ENCODE data around the gene MGAT5. TPM values are rescaled to one million over a fixed set of nuclear protein-coding genes. Genes with fewer than 3 reads are reported as not detected.
A peak's percentile ranks its signal among the peaks of the same experiment; 100 is the strongest.

MGAT5 gene
- total RNA-seq (36.8 TPM), polyA plus RNA-seq (8.8 TPM)
- long read RNA-seq, donor 1: 0 reads
- long read RNA-seq, donor 2, full-length matches to known transcripts: 8 of 8 reads
- long read RNA-seq, donor 2, partial matches to known transcripts: 0 of 8 reads
- long read RNA-seq, donor 2, other reads (novel, unspliced or antisense): 0 of 8 reads
- long read RNA-seq, donor 3, full-length matches to known transcripts: 3 of 3 reads
- long read RNA-seq, donor 3, partial matches to known transcripts: 0 of 3 reads
- long read RNA-seq, donor 3, other reads (novel, unspliced or antisense): 0 of 3 reads
- long read RNA-seq, donor 4, partial matches to known transcripts: 0 of 1 reads
- long read RNA-seq, donor 4, other reads (novel, unspliced or antisense): 0 of 1 reads
- long read RNA-seq, donor 5, full-length matches to known transcripts: 2 of 2 reads
- long read RNA-seq, donor 5, partial matches to known transcripts: 0 of 2 reads
- long read RNA-seq, donor 5, other reads (novel, unspliced or antisense): 0 of 2 reads
- long read RNA-seq, donor 6, full-length matches to known transcripts: 2 of 2 reads
- long read RNA-seq, donor 6, partial matches to known transcripts: 0 of 2 reads
- long read RNA-seq, donor 6, other reads (novel, unspliced or antisense): 0 of 2 reads
- long read RNA-seq, donor 7, partial matches to known transcripts: 0 of 2 reads
- long read RNA-seq, donor 7, other reads (novel, unspliced or antisense): 0 of 2 reads
- long read RNA-seq, donor 8, partial matches to known transcripts: 0 of 3 reads
- long read RNA-seq, donor 8, other reads (novel, unspliced or antisense): 0 of 3 reads
- long read RNA-seq, donor 9, full-length matches to known transcripts: 1 of 1 reads
- long read RNA-seq, donor 9, partial matches to known transcripts: 0 of 1 reads
- long read RNA-seq, donor 9, other reads (novel, unspliced or antisense): 0 of 1 reads
- long read RNA-seq, donor 10: 0 reads

DNA sequence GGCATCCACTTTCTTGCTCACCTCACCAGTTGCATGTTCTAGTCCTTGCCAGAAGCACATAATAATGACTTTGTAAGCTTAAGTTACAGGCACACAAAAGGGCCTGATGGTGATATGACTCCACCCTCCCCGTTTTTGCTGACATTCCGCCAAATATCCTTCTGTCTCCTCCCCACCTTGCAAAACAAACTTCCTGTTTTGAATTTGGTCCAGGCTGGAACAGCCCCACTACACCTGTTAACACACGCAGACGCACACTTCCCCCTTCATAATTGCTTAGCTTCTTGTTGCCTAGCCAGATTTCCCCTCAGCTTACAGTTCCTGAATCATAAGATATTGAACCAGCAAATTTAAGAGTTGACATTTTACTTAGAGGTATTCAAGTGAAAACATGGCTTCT is at the start of gene MGAT5:
MGAT5 (plus strand) TSS at position 269 of the 400 bp plus-strand sequence. CDS start 332 bp downstream, outside the sequence.
- Histone ChIP-seq H3K4me1 (ENCODE audit: control insufficient read depth in 2 of 2, insufficient read depth in 2 of 2, low read length in 2 of 2) (peaks cover 47 to 62% of the 10 kb centered on the region in 2 donors), H3K36me3 (ENCODE audit: control insufficient read depth in 2 of 2, insufficient read depth in 2 of 2, low read length in 1 of 2) (peaks cover 8 to 17% of the 10 kb centered on the region in 2 donors), H3K27me3 (ENCODE audit: control insufficient read depth in 2 of 2, insufficient read depth in 1 of 2, low read length in 1 of 2) (no peaks in the 10 kb centered on the region), H3K9me3 (ENCODE audit: control insufficient read depth in 2 of 2, insufficient read depth in 1 of 2, low read length in 1 of 2) (no peaks in the 10 kb centered on the region), H3K27ac (ENCODE audit: low read depth in 1 of 2, low read length in 1 of 2) (peak within 1 kb of the TSS; percentile 35 to 36), H3K4me3 (ENCODE audit: low read length in 2 of 2) (no peak within 1 kb of the TSS)
- WGBS: 27% methylated on average over 4 of the region's 4 CpGs
- DNase-seq (ENCODE audit: low read depth in 6 of 9, low spot score in 9 of 9): peak in 1 of 9 donors; percentile 47

- no peaks in the 10 kb centered on the region for H3K27me3 ChIP-seq (ENCODE audit: control insufficient read depth in 2 of 2, insufficient read depth in 1 of 2, low read length in 1 of 2)
- WGBS: 87% methylated on average over 3 of the region's 3 CpGs
- peaks cover 7 to 31% of the 10 kb centered on the region in 2 donors for H3K4me1 ChIP-seq (ENCODE audit: control insufficient read depth in 2 of 2, insufficient read depth in 2 of 2, low read length in 2 of 2)
- no peak overlapping the region for H3K4me3 ChIP-seq (ENCODE audit: low read length in 2 of 2)
- H3K9me3 ChIP-seq (ENCODE audit: control insufficient read depth in 2 of 2, insufficient read depth in 1 of 2, low read length in 1 of 2): no peaks in the 10 kb centered on the region
- no peak overlapping the region for H3K27ac ChIP-seq (ENCODE audit: low read depth in 1 of 2, low read length in 1 of 2)
- peak in 1 of 9 donors; percentile 31 for DNase-seq (ENCODE audit: low read depth in 6 of 9, low spot score in 9 of 9)
- H3K36me3 ChIP-seq (ENCODE audit: control insufficient read depth in 2 of 2, insufficient read depth in 2 of 2, low read length in 1 of 2): no peaks in the 10 kb centered on the region
Measured at GRCh38 chr2:134205087-134205486, 48.8 kb upstream of the MGAT5 start.

DNA sequence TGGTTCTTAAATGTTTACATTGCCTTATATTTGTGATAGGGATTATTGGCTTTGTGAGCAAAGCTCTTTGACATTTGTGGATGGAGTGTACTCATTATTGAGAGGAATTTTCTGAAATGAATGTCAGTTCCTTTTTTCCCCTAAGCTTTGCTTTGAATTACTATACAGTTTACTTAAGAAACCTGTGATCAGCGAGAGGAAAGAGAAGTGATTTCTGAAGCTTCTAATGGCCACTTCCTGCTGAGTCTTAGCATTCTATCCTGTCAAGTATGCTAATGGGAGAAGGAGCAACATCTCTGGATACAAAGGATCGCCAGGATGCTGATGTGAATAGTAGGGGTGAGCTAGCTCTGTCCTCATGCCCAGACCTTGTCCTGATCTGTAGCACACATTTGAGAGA is 47.8 kb upstream of the MGAT5 start:
- no peaks in the 10 kb centered on the region for H3K9me3 ChIP-seq (ENCODE audit: control insufficient read depth in 2 of 2, insufficient read depth in 1 of 2, low read length in 1 of 2)
- WGBS: 65% methylated on average over 2 of the region's 2 CpGs
- no peaks in the 10 kb centered on the region for H3K27me3 ChIP-seq (ENCODE audit: control insufficient read depth in 2 of 2, insufficient read depth in 1 of 2, low read length in 1 of 2)
- H3K4me3 ChIP-seq (ENCODE audit: low read length in 2 of 2): no peak overlapping the region
- H3K36me3 ChIP-seq (ENCODE audit: control insufficient read depth in 2 of 2, insufficient read depth in 2 of 2, low read length in 1 of 2): no peaks in the 10 kb centered on the region
- no peak for DNase-seq (ENCODE audit: low read depth in 6 of 9, low spot score in 9 of 9)
- no peak overlapping the region for H3K27ac ChIP-seq (ENCODE audit: low read depth in 1 of 2, low read length in 1 of 2)
- peaks cover 7 to 31% of the 10 kb centered on the region in 2 donors for H3K4me1 ChIP-seq (ENCODE audit: control insufficient read depth in 2 of 2, insufficient read depth in 2 of 2, low read length in 2 of 2)

DNA sequence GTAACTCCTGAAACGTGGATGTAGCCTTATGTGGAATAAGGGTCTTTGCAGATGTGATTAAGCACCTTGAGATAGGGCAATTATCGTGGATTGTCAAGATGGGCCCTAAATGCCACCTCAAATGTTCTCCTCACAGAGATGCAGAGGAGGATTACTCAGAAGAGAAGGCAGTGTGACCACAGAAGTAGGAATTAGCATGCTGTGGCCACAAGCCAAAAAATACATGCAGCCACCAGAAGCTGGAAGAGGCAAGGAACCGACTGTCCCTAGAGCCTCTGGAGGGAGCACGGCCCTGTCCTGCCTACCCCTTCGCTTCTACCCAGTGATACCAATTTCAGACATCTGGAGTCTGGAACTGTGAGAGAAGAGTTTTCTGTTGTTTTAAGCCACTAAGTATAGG is 47.3 kb upstream of the MGAT5 start:
- no peak overlapping the region for H3K4me3 ChIP-seq (ENCODE audit: low read length in 2 of 2)
- H3K36me3 ChIP-seq (ENCODE audit: control insufficient read depth in 2 of 2, insufficient read depth in 2 of 2, low read length in 1 of 2): no peaks in the 10 kb centered on the region
- peaks cover 7 to 31% of the 10 kb centered on the region in 2 donors for H3K4me1 ChIP-seq (ENCODE audit: control insufficient read depth in 2 of 2, insufficient read depth in 2 of 2, low read length in 2 of 2)
- H3K27ac ChIP-seq (ENCODE audit: low read depth in 1 of 2, low read length in 1 of 2): no peak overlapping the region
- DNase-seq (ENCODE audit: low read depth in 6 of 9, low spot score in 9 of 9): no peak
- no peaks in the 10 kb centered on the region for H3K9me3 ChIP-seq (ENCODE audit: control insufficient read depth in 2 of 2, insufficient read depth in 1 of 2, low read length in 1 of 2)
- 94% methylated on average over 5 of the region's 5 CpGs for WGBS
- no peaks in the 10 kb centered on the region for H3K27me3 ChIP-seq (ENCODE audit: control insufficient read depth in 2 of 2, insufficient read depth in 1 of 2, low read length in 1 of 2)

- Histone ChIP-seq H3K9me3 (ENCODE audit: control insufficient read depth in 2 of 2, insufficient read depth in 1 of 2, low read length in 1 of 2) (no peaks in the 10 kb centered on the region), H3K4me3 (ENCODE audit: low read length in 2 of 2) (no peak overlapping the region), H3K27ac (ENCODE audit: low read depth in 1 of 2, low read length in 1 of 2) (no peak overlapping the region), H3K4me1 (ENCODE audit: control insufficient read depth in 2 of 2, insufficient read depth in 2 of 2, low read length in 2 of 2) (peaks cover 7 to 35% of the 10 kb centered on the region in 2 donors), H3K36me3 (ENCODE audit: control insufficient read depth in 2 of 2, insufficient read depth in 2 of 2, low read length in 1 of 2) (no peaks in the 10 kb centered on the region), H3K27me3 (ENCODE audit: control insufficient read depth in 2 of 2, insufficient read depth in 1 of 2, low read length in 1 of 2) (no peaks in the 10 kb centered on the region)
- WGBS: 76% methylated on average over 5 of the region's 5 CpGs
- DNase-seq (ENCODE audit: low read depth in 6 of 9, low spot score in 9 of 9): peak in 4 of 9 donors; percentile 48 to 77 (median 66)
Measured at GRCh38 chr2:134207589-134208209, 46.2 kb upstream of the MGAT5 start.

GRCh38 chr2:134208825-134209224 is 45.0 kb upstream of the MGAT5 start:
- Histone ChIP-seq H3K27ac (ENCODE audit: low read depth in 1 of 2, low read length in 1 of 2) (no peak overlapping the region), H3K27me3 (ENCODE audit: control insufficient read depth in 2 of 2, insufficient read depth in 1 of 2, low read length in 1 of 2) (no peaks in the 10 kb centered on the region), H3K36me3 (ENCODE audit: control insufficient read depth in 2 of 2, insufficient read depth in 2 of 2, low read length in 1 of 2) (no peaks in the 10 kb centered on the region), H3K4me3 (ENCODE audit: low read length in 2 of 2) (no peak overlapping the region), H3K4me1 (ENCODE audit: control insufficient read depth in 2 of 2, insufficient read depth in 2 of 2, low read length in 2 of 2) (peaks cover 7 to 36% of the 10 kb centered on the region in 2 donors), H3K9me3 (ENCODE audit: control insufficient read depth in 2 of 2, insufficient read depth in 1 of 2, low read length in 1 of 2) (no peaks in the 10 kb centered on the region)
- WGBS: 72% methylated on average over 2 of the region's 2 CpGs
- no peak for DNase-seq (ENCODE audit: low read depth in 6 of 9, low spot score in 9 of 9)

- WGBS: 96% methylated on average over 3 of the region's 3 CpGs
- H3K9me3 ChIP-seq (ENCODE audit: control insufficient read depth in 2 of 2, insufficient read depth in 1 of 2, low read length in 1 of 2): no peaks in the 10 kb centered on the region
Measured at GRCh38 chr2:134212746-134213145, 41.1 kb upstream of the MGAT5 start.

DNA sequence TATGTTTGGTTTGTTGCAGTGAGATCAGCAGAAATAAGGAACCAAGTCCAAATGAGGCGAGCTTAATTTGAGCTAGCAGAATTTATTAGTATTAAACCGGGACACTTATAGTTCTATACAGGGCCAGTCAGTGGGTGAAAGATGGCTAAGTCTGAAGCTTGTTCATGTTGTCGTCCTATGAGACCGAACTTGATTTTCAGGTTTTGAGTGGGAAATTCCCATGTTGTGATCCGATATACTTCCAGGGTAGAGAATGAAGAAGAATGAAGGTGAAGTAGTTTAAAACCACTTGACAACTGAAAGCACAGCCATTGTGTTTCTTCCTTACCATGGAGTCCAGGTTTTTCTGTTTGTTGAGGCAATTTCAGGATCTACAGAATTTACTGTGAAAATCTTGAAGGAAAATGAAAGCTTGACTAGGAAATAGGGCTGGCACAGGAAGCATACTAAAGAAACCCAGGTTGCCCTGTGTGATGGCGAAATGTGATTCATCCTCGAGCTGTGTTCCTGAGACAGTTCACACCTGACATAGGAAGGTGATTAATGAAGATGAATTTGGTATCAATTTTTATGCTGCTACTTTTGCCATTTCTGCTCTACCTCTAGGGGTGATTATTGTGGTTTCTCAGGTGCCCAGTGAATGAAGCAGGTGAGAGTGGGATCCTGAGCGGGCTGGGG is 37.6 kb upstream of the MGAT5 start:
- Histone ChIP-seq H3K27ac (ENCODE audit: low read depth in 1 of 2, low read length in 1 of 2) (peak overlapping the region; percentile 36 to 91), H3K36me3 (ENCODE audit: control insufficient read depth in 2 of 2, insufficient read depth in 2 of 2, low read length in 1 of 2) (peaks cover 3 to 5% of the 10 kb centered on the region in 2 donors), H3K9me3 (ENCODE audit: control insufficient read depth in 2 of 2, insufficient read depth in 1 of 2, low read length in 1 of 2) (no peaks in the 10 kb centered on the region), H3K27me3 (ENCODE audit: control insufficient read depth in 2 of 2, insufficient read depth in 1 of 2, low read length in 1 of 2) (no peaks in the 10 kb centered on the region), H3K4me1 (ENCODE audit: control insufficient read depth in 2 of 2, insufficient read depth in 2 of 2, low read length in 2 of 2) (peaks cover 49 to 53% of the 10 kb centered on the region in 2 donors), H3K4me3 (ENCODE audit: low read length in 2 of 2) (no peak overlapping the region)
- WGBS: 94% methylated on average over 8 of the region's 8 CpGs
- peak in 1 of 9 donors; percentile 36 for DNase-seq (ENCODE audit: low read depth in 6 of 9, low spot score in 9 of 9)

More at GRCh38 chr2:134212746-134213145, 41.1 kb upstream of the MGAT5 start:
- Histone ChIP-seq H3K4me3 (ENCODE audit: low read length in 2 of 2) (no peak overlapping the region), H3K4me1 (ENCODE audit: control insufficient read depth in 2 of 2, insufficient read depth in 2 of 2, low read length in 2 of 2) (peaks cover 18 to 26% of the 10 kb centered on the region in 2 donors), H3K27ac (ENCODE audit: low read depth in 1 of 2, low read length in 1 of 2) (peak overlapping the region in 1 of 2 donors; percentile 24), H3K36me3 (ENCODE audit: control insufficient read depth in 2 of 2, insufficient read depth in 2 of 2, low read length in 1 of 2) (peaks cover 3 to 5% of the 10 kb centered on the region in 2 donors), H3K27me3 (ENCODE audit: control insufficient read depth in 2 of 2, insufficient read depth in 1 of 2, low read length in 1 of 2) (no peaks in the 10 kb centered on the region)
- no peak for DNase-seq (ENCODE audit: low read depth in 6 of 9, low spot score in 9 of 9)
